HCT116 (cell line): ENCODE results near the gene CKB. TPM values are rescaled to one million over a fixed set of nuclear protein-coding genes. Genes with fewer than 3 reads are reported as not detected.

Experiments used
- ATAC-seq: fragments of 200-7000 bp; cut with Tn5 transposase; 2 replicates; pipeline ENCODE4 v1.9.1; 2020; ENCODE audit warnings: mild to moderate bottlenecking, moderate library complexity
- BruUV-seq: library from RNA; stranded (reverse); fragments of 400-500 nt; replicated peaks from 2 replicates; lab custom pipeline; 2021; lab: Mats Ljungman, UMichigan
- CTCF ChIA-PET: fragments of 300-600 bp; sonication (Branson Sonifier 250); formaldehyde crosslinking; loops from one replicate; lab custom pipeline; 2021; ENCODE audit warnings: antibody characterized with exemption; lab: Charles Lee
- POLR2A ChIA-PET: fragments of 300-600, 350-600 bp; sonication (Branson Sonifier 250); formaldehyde crosslinking; loops from one replicate; lab custom pipeline; 2021; ENCODE audit warnings: antibody characterized with exemption; lab: Charles Lee
- RAD21 ChIA-PET, 2 experiments: fragments of 300-600 bp; sonication (Branson Sonifier 250); formaldehyde crosslinking; loops; one replicate each; lab custom pipeline; 2023; ENCODE audit warnings: low total read pairs in 2 of 2; ENCODE audit not compliant: uncharacterized antibody in 2 of 2, unreplicated experiment in 2 of 2, low non-redundant PET in 1 of 2; lab: Charles Lee
- DNase-seq: peaks from one replicate; pipeline ENCODE4 v3.0.0-alpha.2; 2010; ENCODE audit warnings: low read depth, low spot score
- H2AFZ ChIP-seq: fragments of 200-600 bp; shearing (Covaris generic), sonication (generic); 2 replicates; pipeline ENCODE4 v1.6.1; 2017; ENCODE audit warnings: low read depth, mixed run types, mixed read lengths, antibody characterized with exemption, low read length; ENCODE audit not compliant: poor library complexity, severe bottlenecking
- H3K27ac ChIP-seq: 2 replicates; pipeline ENCODE4 v1.5.1; 2012; ENCODE audit warnings: low read depth, low read length
- H3K27me3 ChIP-seq: fragments of 200-600 bp; sonication (generic); 2 replicates; pipeline ENCODE4 v1.6.1; 2016; ENCODE audit warnings: mixed run types, low read length, mixed read lengths; ENCODE audit not compliant: insufficient read depth
- H3K36me3 ChIP-seq, 2 experiments: fragments of 200-500 bp in 1 of 2; fragments of 200-600 bp in 1 of 2; sonication (Bioruptor generic) in 1 of 2; sonication (generic) in 1 of 2; 2 replicates each; pipeline versions ENCODE4 v1.5.1 to v1.6.1; 2014 to 2016; ENCODE audit warnings: low read length in 2 of 2, inconsistent platforms in 1 of 2, mixed read lengths in 1 of 2, mixed run types in 1 of 2; ENCODE audit not compliant: insufficient read depth in 2 of 2, control insufficient read depth in 1 of 2
- H3K4me1 ChIP-seq, 2 experiments: fragments of 200-600 bp in 1 of 2; sonication (generic) in 1 of 2; 2 replicates each; pipeline versions ENCODE4 v1.5.1 to v1.6.1; 2012 to 2017; ENCODE audit warnings: low read length in 2 of 2, inconsistent platforms in 1 of 2, mild to moderate bottlenecking in 1 of 2, mixed read lengths in 1 of 2, mixed run types in 1 of 2, moderate library complexity in 1 of 2; ENCODE audit not compliant: insufficient read depth in 2 of 2, control insufficient read depth in 1 of 2
- H3K4me2 ChIP-seq: fragments of 200-600 bp; sonication (generic); 2 replicates; pipeline ENCODE4 v1.6.1; 2017; ENCODE audit warnings: mixed run types, low read length, mixed read lengths
- H3K4me3 ChIP-seq, 2 experiments: fragments of 200-600 bp in 1 of 2; sonication (generic) in 1 of 2; replicated peaks in 1 of 2; 2 replicates each; pipeline ENCODE4 v1.5.1; 2011 to 2016; ENCODE audit warnings: low read length in 2 of 2, control low read depth in 1 of 2, low read depth in 1 of 2, mild to moderate bottlenecking in 1 of 2, mixed read lengths in 1 of 2, mixed run types in 1 of 2
- H3K79me2 ChIP-seq: fragments of 200-600 bp; sonication (generic); 2 replicates; pipeline ENCODE4 v1.6.1; 2017; ENCODE audit warnings: mild to moderate bottlenecking, mixed run types, low read length, moderate library complexity, mixed read lengths; ENCODE audit not compliant: insufficient read depth
- H3K9ac ChIP-seq: fragments of 200-600 bp; sonication (generic); 2 replicates; pipeline ENCODE4 v1.6.1; 2016; ENCODE audit warnings: low read length, mixed read lengths
- H3K9me2 ChIP-seq: fragments of 200-600 bp; sonication (generic), shearing (Covaris generic); 2 replicates; pipeline ENCODE4 v1.6.1; 2017; ENCODE audit warnings: mixed run types, mild to moderate bottlenecking, moderate library complexity; ENCODE audit not compliant: insufficient read depth
- H3K9me3 ChIP-seq, 2 experiments: fragments of 200-500 bp in 1 of 2; fragments of 200-600 bp in 1 of 2; sonication (Bioruptor generic) in 1 of 2; sonication (generic) in 1 of 2; 2 replicates each; pipeline ENCODE4 v1.6.1; 2014 to 2017; ENCODE audit warnings: low read length in 2 of 2, mixed read lengths in 2 of 2, inconsistent platforms in 1 of 2, low read depth in 1 of 2, mild to moderate bottlenecking in 1 of 2, mixed run types in 1 of 2, moderate library complexity in 1 of 2; ENCODE audit not compliant: control insufficient read depth in 1 of 2, insufficient read depth in 1 of 2
- H4K20me1 ChIP-seq: fragments of 200-600 bp; sonication (generic), shearing (Covaris generic); 2 replicates; pipeline ENCODE4 v1.6.1; 2017; ENCODE audit warnings: mixed run types, mild to moderate bottlenecking, moderate library complexity; ENCODE audit not compliant: insufficient read depth
- CBX3 ChIP-seq: IDR thresholded peaks from 2 replicates; pipeline ENCODE4 v1.6.1; 2012; ENCODE audit warnings: low read depth
- CEBPB ChIP-seq: IDR thresholded peaks from 2 replicates; pipeline ENCODE4 v1.6.1; 2012; ENCODE audit warnings: low read depth
- ELF1 ChIP-seq: IDR thresholded peaks from 2 replicates; pipeline ENCODE4 v1.6.1; 2012; ENCODE audit warnings: low read depth, borderline replicate concordance
- SIN3A ChIP-seq: IDR thresholded peaks from 2 replicates; pipeline ENCODE4 v1.6.1; 2012; ENCODE audit warnings: low read depth
- SP1 ChIP-seq: IDR thresholded peaks from 2 replicates; pipeline ENCODE4 v1.6.1; 2012; ENCODE audit warnings: low read depth
- TCF7L2 ChIP-seq: IDR thresholded peaks from 2 replicates; pipeline ENCODE4 v1.7.0; 2011; ENCODE audit warnings: borderline replicate concordance, inconsistent platforms; ENCODE audit not compliant: insufficient read depth, insufficient read length; ENCODE audit errors: extremely low read depth
- YY1 ChIP-seq: IDR thresholded peaks from 2 replicates; pipeline ENCODE4 v1.6.1; 2011; ENCODE audit warnings: low read length, low read depth, moderate library complexity, mild to moderate bottlenecking; ENCODE audit not compliant: insufficient replicate concordance; ENCODE audit errors: extremely low read depth
- ZNF274 ChIP-seq: fragments of 200-500 bp; sonication (Bioruptor generic); IDR thresholded peaks from 2 replicates; pipeline ENCODE4 v1.6.1; 2014; ENCODE audit warnings: mild to moderate bottlenecking, low read depth, low read length, inconsistent platforms
- intact Hi-C: fragments of 100-400 bp; cut with micrococcal nuclease; formaldehyde crosslinking; loops from 2 replicates; pipeline ENCODE4 v1.10.0; 2022
- total RNA-seq: library from RNA; stranded (reverse); gene quantifications from one replicate; pipeline ENCODE4 v1.2.1, GENCODE V29; 2021; ENCODE audit not compliant: unreplicated experiment
- TF ChIP-seq, protein P1 (sequence below): IDR thresholded peaks from 2 replicates; pipeline ENCODE4 v1.6.1; 2011; ENCODE audit warnings: mild to moderate bottlenecking, low read length, moderate library complexity; ENCODE audit not compliant: insufficient replicate concordance; ENCODE audit errors: extremely low read depth
- TF ChIP-seq, protein P2 (sequence below), 3 experiments: fragments of 200-600 bp in 1 of 3; sonication (generic) in 1 of 3; IDR thresholded peaks in 2 of 3; conservative IDR thresholded peaks in 1 of 3; 2 replicates each; pipeline ENCODE4 v1.5.1; 2012 to 2017; ENCODE audit warnings: low read depth in 2 of 3, low read length in 2 of 3, antibody characterized with exemption in 1 of 3, borderline replicate concordance in 1 of 3, control low read depth in 1 of 3, mild to moderate bottlenecking in 1 of 3, mixed read lengths in 1 of 3, mixed run types in 1 of 3, moderate library complexity in 1 of 3; ENCODE audit not compliant: insufficient read depth in 1 of 3

CKB gene
- total RNA-seq, 1 experiment from 2014 or later = 605 TPM

DNA sequence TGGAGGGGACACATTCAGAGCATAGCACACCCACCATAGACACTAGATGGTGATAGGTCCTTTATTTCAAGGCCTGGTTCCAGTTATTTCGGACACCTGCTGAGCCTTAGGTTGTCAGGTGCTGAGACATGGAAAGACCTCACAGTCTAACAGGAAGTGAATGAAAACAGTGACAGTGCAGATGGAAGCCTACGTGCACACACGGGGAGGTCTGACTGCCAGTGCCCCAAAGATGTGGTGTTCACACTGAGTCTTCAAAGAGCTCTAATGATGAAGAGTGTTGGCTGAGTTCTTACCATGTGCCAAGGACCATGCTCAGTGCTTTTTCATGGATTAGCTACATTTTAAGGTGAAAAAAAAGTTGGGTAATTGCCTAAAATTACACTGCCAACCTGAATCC, 46.6 kb downstream of the CKB start (continued):
- no peak for TF ChIP-seq CBX3
- no peak for TF ChIP-seq YY1
- no peak for TF ChIP-seq TCF7L2
- no peak for TF ChIP-seq ELF1
- TF ChIP-seq, protein P1, sequence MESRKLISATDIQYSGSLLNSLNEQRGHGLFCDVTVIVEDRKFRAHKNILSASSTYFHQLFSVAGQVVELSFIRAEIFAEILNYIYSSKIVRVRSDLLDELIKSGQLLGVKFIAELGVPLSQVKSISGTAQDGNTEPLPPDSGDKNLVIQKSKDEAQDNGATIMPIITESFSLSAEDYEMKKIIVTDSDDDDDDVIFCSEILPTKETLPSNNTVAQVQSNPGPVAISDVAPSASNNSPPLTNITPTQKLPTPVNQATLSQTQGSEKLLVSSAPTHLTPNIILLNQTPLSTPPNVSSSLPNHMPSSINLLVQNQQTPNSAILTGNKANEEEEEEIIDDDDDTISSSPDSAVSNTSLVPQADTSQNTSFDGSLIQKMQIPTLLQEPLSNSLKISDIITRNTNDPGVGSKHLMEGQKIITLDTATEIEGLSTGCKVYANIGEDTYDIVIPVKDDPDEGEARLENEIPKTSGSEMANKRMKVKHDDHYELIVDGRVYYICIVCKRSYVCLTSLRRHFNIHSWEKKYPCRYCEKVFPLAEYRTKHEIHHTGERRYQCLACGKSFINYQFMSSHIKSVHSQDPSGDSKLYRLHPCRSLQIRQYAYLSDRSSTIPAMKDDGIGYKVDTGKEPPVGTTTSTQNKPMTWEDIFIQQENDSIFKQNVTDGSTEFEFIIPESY = no peak
- TF ChIP-seq, protein P2, sequence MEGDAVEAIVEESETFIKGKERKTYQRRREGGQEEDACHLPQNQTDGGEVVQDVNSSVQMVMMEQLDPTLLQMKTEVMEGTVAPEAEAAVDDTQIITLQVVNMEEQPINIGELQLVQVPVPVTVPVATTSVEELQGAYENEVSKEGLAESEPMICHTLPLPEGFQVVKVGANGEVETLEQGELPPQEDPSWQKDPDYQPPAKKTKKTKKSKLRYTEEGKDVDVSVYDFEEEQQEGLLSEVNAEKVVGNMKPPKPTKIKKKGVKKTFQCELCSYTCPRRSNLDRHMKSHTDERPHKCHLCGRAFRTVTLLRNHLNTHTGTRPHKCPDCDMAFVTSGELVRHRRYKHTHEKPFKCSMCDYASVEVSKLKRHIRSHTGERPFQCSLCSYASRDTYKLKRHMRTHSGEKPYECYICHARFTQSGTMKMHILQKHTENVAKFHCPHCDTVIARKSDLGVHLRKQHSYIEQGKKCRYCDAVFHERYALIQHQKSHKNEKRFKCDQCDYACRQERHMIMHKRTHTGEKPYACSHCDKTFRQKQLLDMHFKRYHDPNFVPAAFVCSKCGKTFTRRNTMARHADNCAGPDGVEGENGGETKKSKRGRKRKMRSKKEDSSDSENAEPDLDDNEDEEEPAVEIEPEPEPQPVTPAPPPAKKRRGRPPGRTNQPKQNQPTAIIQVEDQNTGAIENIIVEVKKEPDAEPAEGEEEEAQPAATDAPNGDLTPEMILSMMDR (IDR thresholded peaks at IDR 0.05 in 2 of 3, conservative IDR thresholded peaks at IDR 0.05 in 1 of 3; ENCODE audit: borderline replicate concordance in 1 of 3, insufficient read depth in 1 of 3, low read depth in 2 of 3, low read length in 2 of 3) = no peak

DNA sequence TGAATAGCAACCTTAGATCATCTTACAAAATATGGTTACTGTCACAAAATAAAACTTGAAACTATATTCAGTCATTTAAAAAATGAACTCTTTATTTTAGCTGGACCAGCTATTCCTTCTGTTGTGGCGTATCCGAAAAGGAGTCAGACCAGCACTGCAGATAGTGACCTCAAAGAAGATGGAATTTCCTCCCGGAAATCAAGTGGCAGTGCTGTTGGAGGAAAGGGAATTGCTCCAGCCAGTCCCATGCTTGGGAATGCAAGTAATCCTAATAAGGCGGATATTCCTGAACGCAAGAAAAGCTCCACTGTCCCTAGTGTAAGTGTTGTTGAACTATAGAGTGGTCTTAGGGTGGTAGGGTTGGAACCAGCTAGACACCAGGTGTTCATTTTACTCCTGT, 47.7 kb downstream of the CKB start:
- BruUV-seq = no TSS peak

More for the DNA sequence above, 47.7 kb downstream of the CKB start:
- intact Hi-C loops = no loop called here
- no peaks in the 10 kb centered on the region for H3K9me2 ChIP-seq
- ChIA-PET POLR2A (no interaction called here), CTCF (no interaction called here), RAD21 (no interaction called here)
- H3K4me2 ChIP-seq = no peak overlapping the region
- no peak for ATAC-seq
- H3K79me2 ChIP-seq = no peaks in the 10 kb centered on the region
- peaks cover 34 to 37% of the 10 kb centered on the region in 2 experiments for H3K36me3 ChIP-seq
- no peak for DNase-seq
- H3K4me3 ChIP-seq = no peak overlapping the region
- H3K27ac ChIP-seq = no peak overlapping the region
- no peaks in the 10 kb centered on the region for H4K20me1 ChIP-seq
- H2AFZ ChIP-seq = no peak overlapping the region
- H3K9ac ChIP-seq = no peak overlapping the region
- no peak for TF ChIP-seq SIN3A
- TF ChIP-seq SP1 = no peak
- no peak for TF ChIP-seq ZNF274
- no peak for TF ChIP-seq CEBPB
- no peak for TF ChIP-seq CBX3
- peaks cover 3 to 17% of the 10 kb centered on the region in 2 experiments; a peak in 3 of 4 replicates for H3K4me1 ChIP-seq
- H3K9me3 ChIP-seq = no peaks in the 10 kb centered on the region
- H3K27me3 ChIP-seq = no peaks in the 10 kb centered on the region
